ENCODE results near the gene SCYL1.

DNA sequence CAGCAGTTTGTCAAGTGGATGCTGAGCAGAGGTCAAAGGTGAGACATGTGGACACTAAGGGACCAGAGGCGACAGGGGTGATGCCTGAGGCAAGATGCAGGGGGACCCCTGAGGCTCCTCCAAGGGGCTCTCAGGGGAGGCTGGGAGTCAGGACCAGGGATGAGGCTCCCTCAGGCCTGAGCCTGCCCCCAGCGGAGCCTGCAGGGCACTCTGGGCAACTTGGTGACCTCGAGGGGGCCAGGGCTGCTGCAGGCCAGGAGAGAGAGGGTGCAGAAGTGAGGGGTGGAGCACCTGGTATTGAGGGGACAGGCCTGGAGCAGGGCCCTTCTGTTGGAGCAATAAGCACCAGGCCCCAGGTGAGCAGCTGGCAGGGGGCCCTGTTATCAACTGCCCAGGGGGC is 57.0 kb downstream of the SCYL1 start:
- TF ChIP-seq, protein P1, sequence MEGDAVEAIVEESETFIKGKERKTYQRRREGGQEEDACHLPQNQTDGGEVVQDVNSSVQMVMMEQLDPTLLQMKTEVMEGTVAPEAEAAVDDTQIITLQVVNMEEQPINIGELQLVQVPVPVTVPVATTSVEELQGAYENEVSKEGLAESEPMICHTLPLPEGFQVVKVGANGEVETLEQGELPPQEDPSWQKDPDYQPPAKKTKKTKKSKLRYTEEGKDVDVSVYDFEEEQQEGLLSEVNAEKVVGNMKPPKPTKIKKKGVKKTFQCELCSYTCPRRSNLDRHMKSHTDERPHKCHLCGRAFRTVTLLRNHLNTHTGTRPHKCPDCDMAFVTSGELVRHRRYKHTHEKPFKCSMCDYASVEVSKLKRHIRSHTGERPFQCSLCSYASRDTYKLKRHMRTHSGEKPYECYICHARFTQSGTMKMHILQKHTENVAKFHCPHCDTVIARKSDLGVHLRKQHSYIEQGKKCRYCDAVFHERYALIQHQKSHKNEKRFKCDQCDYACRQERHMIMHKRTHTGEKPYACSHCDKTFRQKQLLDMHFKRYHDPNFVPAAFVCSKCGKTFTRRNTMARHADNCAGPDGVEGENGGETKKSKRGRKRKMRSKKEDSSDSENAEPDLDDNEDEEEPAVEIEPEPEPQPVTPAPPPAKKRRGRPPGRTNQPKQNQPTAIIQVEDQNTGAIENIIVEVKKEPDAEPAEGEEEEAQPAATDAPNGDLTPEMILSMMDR (optimal IDR thresholded peaks at IDR 0.05 in 1 of 3, IDR thresholded peaks at IDR 0.05 in 1 of 3, conservative IDR thresholded peaks at IDR 0.05 in 1 of 3; ENCODE audit: extremely low read depth in 1 of 3, insufficient read depth in 2 of 3, low read length in 3 of 3): no peak
- TF ChIP-seq EZH2 (IDR thresholded peaks at IDR 0.05; ENCODE audit: low read length): no peak
